ENCODE data around the gene AIM2.

AIM2 gene

DNA sequence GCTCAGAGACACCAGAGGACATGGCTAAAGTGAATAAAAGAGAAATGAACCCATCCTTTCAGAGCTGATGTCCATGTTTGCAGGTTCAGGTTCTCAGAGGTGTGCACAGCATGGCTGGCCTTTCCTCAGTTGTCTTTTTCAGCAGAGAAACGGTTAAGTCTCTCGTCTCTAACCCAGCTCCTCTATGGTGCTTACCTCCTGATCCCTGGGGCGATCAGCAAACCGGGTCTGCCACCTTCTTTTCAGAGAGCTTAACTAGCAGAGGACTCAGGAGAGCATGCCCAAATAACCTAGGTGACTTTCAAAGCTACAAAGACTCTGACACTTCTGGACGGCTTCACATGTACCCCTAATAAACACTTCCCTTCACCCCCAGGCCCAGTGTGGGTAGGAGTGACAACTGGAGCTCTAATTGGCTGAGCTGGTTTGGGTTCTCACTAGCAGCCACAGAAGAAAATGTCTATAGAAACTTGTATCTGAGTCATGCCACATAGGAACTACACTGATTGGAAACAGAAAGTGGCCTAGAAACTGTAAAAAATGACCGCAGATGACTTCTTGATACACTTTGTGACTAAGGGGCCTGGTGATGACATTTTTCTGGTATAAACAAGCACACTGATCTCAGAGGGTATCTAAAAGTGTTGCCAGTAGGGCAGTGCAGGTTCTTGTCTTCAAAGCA lies at the start of gene AIM2:
Gene AIM2 (minus strand): TSS at position 329 of the 682 bp plus-strand sequence. CDS start 3,267 bp downstream, outside the sequence.
- DNase-seq = peak; percentile 86 to 92

DNA sequence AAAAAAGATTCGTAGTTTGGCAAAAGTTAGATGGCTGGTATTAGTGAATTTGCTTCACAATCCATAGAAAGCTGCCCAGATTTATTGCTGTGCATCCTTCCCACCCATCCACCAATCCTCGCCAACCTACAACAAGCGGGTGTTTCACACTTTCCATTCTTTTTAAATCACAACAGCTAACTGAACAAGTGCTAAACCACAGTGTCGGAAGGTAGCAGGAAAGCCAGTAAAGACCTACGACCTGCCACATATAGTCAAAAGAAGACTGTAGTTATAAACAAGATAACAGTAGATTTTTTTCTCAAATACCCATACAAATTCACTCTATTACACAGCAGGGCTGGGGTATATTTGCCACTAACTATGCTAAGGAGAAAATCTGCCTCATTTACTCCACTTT lies 47.0 kb upstream of the AIM2 start:
- DNase-seq = no peak

DNA sequence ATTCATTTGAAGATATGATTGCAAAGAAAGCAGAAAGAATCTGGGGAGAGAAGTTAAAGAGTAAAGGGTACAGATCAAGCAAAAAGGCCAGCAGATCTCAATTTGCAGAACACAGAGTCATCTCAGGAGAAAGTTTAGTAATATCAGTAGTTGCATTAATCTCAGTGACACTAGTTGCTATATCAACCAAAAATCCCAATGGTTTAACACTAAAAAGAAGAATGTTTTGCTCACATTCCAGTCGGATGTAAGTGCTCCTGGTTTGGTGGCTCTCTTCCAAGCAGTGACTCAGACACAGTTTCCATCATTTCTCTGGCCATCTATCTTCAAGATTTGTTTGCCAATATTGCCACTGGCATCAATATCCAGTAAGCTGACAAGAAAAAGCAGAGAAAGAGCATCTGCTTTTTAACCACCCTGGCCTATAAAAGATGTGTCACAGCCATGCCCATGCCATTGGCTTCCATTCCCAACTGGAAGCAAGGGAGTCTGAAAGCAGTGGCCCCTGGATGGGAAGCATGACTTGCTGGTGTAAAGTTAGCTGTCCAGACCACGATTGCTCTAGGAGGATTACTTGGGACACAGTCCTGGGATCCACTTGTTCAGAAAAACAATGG lies 45.5 kb upstream of the AIM2 start:
- DNase-seq = no peak

- DNase-seq = no peak
These were observed 45.0 kb upstream of the AIM2 start for GRCh38 chr1:159121526-159121925.

DNA sequence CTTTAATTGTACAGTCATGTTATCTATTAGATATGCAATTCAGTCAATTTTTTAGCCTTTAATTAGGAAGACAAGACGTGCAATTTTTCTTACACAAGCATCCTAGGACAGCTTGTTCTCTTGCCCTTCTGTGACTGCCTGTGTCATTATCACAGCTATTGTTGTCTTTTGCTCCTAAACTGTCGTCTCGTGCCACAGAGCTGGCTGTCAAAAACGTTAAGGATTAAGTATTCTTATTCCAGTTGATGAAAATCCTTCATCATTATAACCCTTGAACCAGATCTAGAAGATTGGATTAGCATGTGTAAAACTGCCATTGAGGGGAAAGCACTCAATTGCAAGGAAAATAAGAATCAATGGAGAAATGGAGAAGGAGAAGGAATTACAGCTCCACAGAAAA lies 43.8 kb upstream of the AIM2 start:
- DNase-seq = no peak

DNA sequence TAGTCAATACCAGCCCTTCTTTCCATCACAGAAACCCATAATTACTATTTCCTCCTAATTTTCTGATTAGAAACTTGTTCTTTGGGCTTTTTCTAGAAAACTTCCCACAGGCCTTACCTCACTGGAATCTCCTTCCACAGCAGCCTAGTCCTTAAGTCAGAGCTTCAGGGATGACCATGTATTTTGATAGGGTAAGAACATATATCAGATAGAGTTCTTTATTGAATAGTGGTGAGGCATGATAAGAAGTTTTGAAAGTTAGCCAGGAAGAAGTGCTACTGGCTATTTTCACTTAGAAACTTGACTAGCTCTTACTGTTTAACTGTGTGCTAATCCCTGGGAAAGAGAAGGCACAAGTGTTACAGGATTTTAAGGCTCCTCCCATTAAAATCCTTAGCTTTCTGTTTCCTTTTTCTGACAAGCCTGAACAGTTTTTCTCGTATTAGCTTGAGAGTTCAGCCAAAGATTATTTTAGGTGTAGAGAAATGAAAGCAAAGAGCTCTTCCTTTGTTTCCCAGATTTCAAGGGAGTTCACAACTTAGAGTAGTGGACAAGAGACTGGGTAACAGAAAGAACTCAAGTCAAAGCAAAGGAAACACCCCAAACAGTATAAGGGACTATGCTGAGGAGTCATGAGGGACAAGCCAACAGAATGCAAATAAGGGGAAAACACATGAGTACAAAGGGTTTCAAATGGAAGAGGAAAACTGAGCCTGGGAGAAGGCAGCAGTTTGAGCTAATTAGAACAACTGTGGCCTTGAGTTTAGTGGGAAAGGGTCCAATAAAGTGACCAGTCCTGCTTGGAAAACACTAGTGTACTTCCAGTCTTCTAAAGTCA lies 37.2 kb upstream of the AIM2 start:
- peak; percentile 58 to 59 for DNase-seq

- peak in 1 of 2 donors; percentile 37 for DNase-seq
These were observed 26.5 kb upstream of the AIM2 start for GRCh38 chr1:159103021-159103420.

DNA sequence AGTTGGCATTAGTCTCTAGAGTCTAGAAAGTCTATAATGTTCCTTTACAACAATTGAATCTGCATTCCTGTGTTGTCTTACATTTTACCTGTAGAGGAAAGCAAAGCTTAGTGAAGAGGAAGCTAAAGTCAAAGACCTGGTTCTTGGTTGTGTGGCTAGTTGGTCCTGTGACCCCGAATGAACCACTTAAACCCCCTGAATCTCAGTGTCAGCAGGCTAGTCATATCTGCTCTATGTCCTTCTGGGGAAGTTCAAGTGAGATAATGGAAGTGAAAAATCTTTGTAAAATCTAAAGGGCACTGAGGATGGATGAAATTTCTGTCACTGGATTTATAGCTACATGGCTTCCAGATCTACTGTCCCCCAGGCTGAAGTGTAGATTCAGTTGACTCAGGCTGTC lies 24.0 kb upstream of the AIM2 start:
- no peak for DNase-seq

GRCh38 chr1:159098596-159098995 lies 22.0 kb upstream of the AIM2 start:
- no peak for DNase-seq

DNA sequence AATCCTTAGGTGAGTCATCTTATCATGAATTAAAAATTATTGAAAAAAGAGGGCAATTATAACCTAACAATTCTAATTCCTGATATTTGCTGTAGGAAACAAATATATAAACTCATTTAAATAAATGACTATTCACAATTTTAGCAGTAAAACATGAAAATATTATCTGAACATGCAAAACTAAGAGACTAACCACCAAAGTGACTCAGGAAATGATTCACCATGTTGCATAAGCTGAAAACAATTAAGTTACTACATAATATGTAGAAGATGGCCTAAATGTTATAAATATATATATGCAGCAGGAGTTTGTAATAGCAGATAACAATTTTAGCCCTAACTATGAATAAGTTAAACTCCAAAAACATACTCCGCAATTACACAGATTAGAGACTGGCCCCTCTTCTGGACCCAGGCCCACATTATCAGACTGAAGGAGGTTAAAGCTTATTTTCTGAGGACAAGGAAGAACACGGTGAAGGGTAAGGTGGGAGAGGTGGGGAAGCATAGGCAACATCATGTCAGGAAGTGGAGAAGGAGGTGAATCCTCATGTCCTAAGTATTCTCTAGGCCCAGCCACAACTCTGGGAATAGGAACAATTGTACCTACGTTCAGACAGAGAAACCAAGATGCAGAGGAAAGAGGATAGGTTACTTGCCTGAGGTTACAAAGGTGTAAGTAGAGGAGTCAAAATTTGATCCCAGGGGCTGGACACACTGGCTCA lies 15.6 kb upstream of the AIM2 start:
- DNase-seq = peak; percentile 73 to 79

DNA sequence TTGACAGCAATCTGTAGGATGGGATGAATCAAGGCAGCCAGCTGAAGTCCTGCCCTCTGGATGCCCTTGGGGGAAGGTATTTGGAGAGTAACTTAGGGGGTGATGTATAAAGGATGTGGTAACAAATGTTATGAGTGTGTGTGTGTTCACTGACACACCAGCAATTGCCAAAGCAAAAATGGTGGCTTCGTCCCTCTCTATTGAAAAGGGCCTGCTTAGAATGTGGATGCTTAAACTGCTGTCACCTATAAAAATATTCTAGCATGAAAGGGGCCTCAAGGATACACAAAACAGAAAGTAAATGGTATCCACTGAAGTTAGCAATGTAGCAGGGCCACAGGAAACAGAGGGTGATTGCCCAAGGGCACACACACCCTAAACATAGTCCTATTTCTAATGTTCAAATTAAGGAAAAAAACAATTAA lies 15.1 kb upstream of the AIM2 start:
- DNase-seq = peak in 1 of 2 donors; percentile 48

DNA sequence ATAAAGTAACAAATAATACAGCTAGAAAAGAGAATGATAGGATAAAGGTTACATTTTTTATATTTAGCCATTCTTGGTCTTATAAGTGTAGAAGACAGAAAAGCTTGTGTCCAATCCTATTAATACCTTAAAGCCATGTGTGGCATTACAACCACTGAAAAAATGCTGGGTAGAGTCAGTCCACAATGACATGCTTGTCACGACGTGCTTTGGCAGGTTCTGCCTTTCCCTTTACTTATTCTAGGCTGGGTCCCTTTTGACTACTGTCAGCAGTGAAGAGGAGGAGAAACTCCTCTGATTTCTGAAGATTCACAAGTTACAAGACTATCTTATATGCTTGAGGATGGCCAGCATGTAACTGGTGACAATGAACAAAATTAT lies 14.6 kb upstream of the AIM2 start:
- DNase-seq = no peak

- peak; percentile 28 to 41 for DNase-seq
These were observed 14.0 kb upstream of the AIM2 start for GRCh38 chr1:159090286-159091179.

GRCh38 chr1:159089184-159089791 lies 12.7 kb upstream of the AIM2 start:
- peak; percentile 26 to 63 for DNase-seq

DNA sequence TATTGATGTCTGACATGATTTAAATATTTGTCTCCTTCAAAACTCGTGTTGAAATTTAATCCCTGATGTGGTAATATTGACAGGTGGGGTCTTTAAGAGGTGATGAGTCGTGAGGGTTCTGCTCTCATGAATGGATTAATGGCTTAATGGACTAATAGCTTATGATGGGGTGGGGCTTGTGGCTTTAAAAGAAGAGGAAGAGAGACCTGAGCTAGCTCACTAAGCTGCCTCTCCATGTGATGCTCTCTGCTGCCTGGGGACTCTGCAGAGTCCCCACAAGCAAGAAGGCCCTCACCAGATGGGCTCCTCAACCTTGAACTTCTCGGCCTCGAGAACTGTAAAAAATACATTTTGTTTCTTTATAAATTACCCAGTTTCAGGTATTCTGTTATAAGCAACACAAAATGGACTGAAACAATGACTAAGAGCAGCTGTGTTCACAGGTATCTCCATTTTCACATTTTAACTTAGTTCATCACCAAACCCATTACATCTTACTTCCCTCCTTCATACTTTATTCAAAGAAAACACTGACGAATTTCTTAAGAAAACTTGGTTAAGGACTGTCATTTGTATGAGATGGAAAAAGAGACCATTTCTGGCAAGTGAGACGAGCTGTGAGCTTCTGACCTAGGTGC lies 12.1 kb upstream of the AIM2 start:
- DNase-seq = no peak

GRCh38 chr1:159088050-159088449 lies 11.5 kb upstream of the AIM2 start:
- DNase-seq = peak in 1 of 2 donors; percentile 10

GRCh38 chr1:159084867-159085266 lies 8.3 kb upstream of the AIM2 start:
- DNase-seq = peak; percentile 86 to 93

GRCh38 chr1:159084152-159084551 lies 7.6 kb upstream of the AIM2 start:
- DNase-seq = peak in 1 of 2 donors; percentile 16

- DNase-seq = peak; percentile 22 to 59
These were observed 6.4 kb upstream of the AIM2 start for GRCh38 chr1:159083013-159083412.

DNA sequence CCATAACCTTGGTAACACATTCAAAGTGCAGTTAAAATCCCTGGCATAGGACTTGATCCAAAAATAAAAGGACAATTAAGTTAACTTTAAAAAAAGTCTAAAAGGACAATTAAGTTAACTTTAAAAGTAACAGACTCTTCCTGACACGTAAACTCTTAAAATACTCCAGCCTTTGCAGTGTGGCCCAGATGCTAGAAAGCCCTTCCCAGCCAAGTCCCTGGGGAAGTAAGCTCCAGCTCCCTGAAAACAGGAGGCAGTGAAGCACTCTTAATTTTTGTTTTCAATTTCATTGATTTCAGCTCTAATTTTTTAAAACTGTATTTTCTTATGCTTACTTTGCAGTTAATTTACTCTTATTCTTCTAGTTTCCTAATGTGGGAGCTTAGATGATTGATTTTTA lies 5.1 kb upstream of the AIM2 start:
- no peak for DNase-seq

DNA sequence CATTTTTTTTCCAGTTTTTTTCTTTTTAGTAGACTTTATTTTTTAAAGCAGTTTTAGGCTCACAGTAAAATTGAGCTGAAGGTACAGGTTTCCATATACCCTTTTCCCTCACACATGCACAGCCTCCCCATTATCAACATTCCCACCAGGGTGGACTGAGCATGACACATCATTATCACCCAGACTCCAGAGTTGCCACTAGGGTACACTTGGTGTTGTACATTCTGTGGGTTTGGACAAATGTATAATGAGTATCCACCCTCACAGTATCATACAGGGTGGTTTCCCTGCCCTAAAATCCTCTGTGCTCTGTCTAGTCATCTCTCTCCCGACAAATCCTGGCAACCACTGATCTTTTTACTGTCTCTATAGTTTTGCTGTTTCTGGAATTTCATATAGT lies 3.0 kb upstream of the AIM2 start:
- peak in 1 of 2 donors; percentile 22 for DNase-seq

All from inflammatory macrophage treated with lipopolysaccharide for 1 hour (primary cell).